Tibial artery (tissue), 4 donors: ENCODE data around the gene CADM2.

Experiments used
- DNase-seq, 2 donors: peaks; one replicate each; pipeline ENCODE4 v3.0.0-alpha.2; 2019
- H3K27ac ChIP-seq, 2 donors: fragments of 200-600 bp; sonication (generic) in 1 of 2; 1 replicate in 1 of 2; 2 replicates in 1 of 2; pipeline ENCODE4 v1.5.1; 2018 to 2019; ENCODE audit warnings: mild to moderate bottlenecking in 1 of 2
- H3K27me3 ChIP-seq, 2 donors: fragments of 200-600 bp; sonication (generic) in 1 of 2; one replicate each; pipeline versions ENCODE4 v1.5.1 to v1.6.0; 2016 to 2019
- H3K36me3 ChIP-seq, 3 donors: fragments of 200-600 bp; sonication (generic) in 2 of 3; one replicate each; pipeline ENCODE4 v1.5.1; 2016 to 2019; ENCODE audit warnings: mild to moderate bottlenecking in 2 of 3
- H3K4me1 ChIP-seq, 4 donors: fragments of 200-600 bp; sonication (generic) in 2 of 4; 1 replicate in 3 of 4; 2 replicates in 1 of 4; pipeline ENCODE4 v1.5.1; 2016 to 2019
- H3K4me3 ChIP-seq, 2 donors: fragments of 200-600 bp; sonication (generic) in 1 of 2; 1 replicate in 1 of 2; 2 replicates in 1 of 2; pipeline ENCODE4 v1.5.1; 2018 to 2019; ENCODE audit warnings: mild to moderate bottlenecking in 2 of 2
- H3K9me3 ChIP-seq, 3 donors: fragments of 200-600 bp; sonication (generic) in 1 of 3; one replicate each; pipeline ENCODE4 v1.5.1; 2016 to 2019
- intact Hi-C: fragments of 100-400 bp; cut with DNase I; formaldehyde crosslinking; loops from one replicate; pipeline ENCODE4 v1.15.0; 2023; ENCODE audit warnings: low total_unique reads
- TF ChIP-seq, protein P1 (sequence below), 2 experiments: fragments of 200-600 bp in 1 of 2; fragments of 450-650 bp in 1 of 2; IDR thresholded peaks; one replicate each; pipeline ENCODE4 v1.5.1; 2017 to 2019; ENCODE audit warnings: antibody characterized with exemption in 2 of 2, mild to moderate bottlenecking in 1 of 2, moderate library complexity in 1 of 2

CADM2 gene

DNA sequence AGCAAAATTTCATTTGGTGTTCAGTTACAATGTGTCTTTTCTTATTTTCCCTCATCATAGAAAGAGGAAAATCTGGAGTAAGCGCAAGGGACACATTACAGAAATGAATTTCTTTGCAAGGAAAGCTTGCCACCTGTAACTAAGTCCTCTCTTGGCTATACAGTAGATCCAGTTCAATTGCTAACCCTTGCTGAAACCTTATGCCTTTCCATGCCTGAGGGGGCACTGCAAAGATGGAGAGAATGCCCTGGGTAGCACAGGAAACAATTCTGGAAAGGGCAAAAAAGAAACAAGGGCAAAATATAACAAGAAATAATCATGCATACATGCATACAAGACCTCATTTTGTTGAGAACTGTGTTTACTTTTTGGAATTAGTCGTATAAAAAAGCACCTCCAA is 4.3 kb downstream of the CADM2 start:
- Histone ChIP-seq H3K9me3 (no peaks in the 10 kb centered on the region), H3K27me3 (peaks cover 0 to 33% of the 10 kb centered on the region in 2 donors), H3K27ac (no peak overlapping the region), H3K36me3 (no peaks in the 10 kb centered on the region), H3K4me3 (no peak overlapping the region), H3K4me1 (peaks cover 0 to 29% (median 15%) of the 10 kb centered on the region in 4 donors)
- intact Hi-C loops: no loop called here
- TF ChIP-seq, protein P1, sequence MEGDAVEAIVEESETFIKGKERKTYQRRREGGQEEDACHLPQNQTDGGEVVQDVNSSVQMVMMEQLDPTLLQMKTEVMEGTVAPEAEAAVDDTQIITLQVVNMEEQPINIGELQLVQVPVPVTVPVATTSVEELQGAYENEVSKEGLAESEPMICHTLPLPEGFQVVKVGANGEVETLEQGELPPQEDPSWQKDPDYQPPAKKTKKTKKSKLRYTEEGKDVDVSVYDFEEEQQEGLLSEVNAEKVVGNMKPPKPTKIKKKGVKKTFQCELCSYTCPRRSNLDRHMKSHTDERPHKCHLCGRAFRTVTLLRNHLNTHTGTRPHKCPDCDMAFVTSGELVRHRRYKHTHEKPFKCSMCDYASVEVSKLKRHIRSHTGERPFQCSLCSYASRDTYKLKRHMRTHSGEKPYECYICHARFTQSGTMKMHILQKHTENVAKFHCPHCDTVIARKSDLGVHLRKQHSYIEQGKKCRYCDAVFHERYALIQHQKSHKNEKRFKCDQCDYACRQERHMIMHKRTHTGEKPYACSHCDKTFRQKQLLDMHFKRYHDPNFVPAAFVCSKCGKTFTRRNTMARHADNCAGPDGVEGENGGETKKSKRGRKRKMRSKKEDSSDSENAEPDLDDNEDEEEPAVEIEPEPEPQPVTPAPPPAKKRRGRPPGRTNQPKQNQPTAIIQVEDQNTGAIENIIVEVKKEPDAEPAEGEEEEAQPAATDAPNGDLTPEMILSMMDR (IDR thresholded peaks at IDR 0.05): no peak
- DNase-seq: no peak

- TF ChIP-seq, protein P1 (IDR thresholded peaks at IDR 0.05): no peak
- DNase-seq: no peak
These were observed 6.4 kb downstream of the CADM2 start for GRCh38 chr3:84965141-84965540.

DNA sequence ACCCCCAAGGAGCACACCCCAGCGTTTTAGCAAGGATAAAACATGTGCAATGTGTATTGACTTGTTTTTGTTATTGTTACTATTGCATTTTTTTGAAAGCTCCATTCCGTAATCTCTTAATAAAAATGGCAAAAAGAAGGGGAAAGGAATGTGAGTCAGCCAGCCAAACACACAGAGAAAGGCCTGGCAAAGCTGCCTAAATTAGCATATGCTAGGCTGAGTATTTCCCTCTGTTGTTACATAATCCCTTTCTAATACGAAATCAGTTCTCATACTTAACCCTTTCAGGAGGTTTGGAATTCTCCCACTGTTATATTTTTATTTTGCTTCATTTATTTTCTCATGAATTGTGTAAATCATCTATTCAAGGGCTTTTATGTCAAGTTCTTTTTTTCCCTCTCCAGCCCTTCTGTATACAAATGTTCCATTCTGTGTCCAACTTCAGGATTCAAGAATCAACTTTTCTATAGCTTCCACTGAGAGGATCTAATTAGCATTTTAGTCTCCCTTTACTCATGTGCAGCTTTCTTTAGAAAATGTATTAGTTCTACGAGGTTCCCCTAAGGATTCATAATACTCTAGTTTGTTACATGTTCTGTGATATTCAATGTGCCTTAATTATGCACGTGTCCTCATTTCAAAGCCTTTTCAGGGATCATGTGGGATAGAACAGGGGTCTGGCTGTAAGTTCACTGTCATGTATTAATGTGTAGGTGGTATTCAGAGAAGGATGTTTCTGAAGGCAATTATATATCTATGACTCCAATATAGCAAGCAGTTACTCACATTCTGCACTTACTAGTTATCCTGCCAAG is 9.2 kb downstream of the CADM2 start:
- H3K27ac ChIP-seq: no peak overlapping the region
- no peak for DNase-seq

More at GRCh38 chr3:84965141-84965540, 6.4 kb downstream of the CADM2 start:
- intact Hi-C loops: no loop called here
- H3K4me1 ChIP-seq: peaks cover 0 to 12% (median 3%) of the 10 kb centered on the region in 4 donors
- H3K27me3 ChIP-seq: peaks cover 0 to 29% of the 10 kb centered on the region in 2 donors
- no peak overlapping the region for H3K4me3 ChIP-seq
- H3K9me3 ChIP-seq: no peaks in the 10 kb centered on the region
- no peak overlapping the region for H3K27ac ChIP-seq
- H3K36me3 ChIP-seq: no peaks in the 10 kb centered on the region

DNA sequence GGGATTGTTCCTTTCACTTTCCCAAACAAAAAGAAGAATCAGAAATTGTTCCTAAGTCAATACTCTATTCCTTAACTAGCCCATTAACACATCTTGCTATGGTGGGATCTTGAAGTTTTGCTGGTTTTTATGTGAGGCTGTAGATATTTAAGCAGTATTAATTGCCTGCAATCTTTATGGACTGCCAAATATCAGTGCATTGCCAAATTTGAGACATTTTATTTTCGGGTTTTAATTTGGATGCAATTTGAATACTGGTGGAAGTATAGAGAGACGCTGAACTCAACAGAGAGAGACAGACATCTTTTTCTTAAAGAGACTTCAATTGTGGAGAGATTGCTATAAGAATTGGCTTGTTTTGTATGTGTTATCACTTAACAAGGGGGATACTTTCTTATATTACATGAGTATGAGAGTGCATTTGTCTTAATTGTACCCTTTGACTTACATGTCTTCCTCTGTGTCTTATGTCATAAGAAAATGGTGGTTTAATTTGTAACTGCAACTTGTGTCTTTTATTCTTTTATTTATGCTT is 10.0 kb downstream of the CADM2 start:
- Histone ChIP-seq H3K27me3 (no peaks in the 10 kb centered on the region), H3K36me3 (no peaks in the 10 kb centered on the region), H3K4me3 (no peak overlapping the region), H3K27ac (no peak overlapping the region), H3K9me3 (no peaks in the 10 kb centered on the region), H3K4me1 (no peaks in the 10 kb centered on the region)
- TF ChIP-seq, protein P1 (IDR thresholded peaks at IDR 0.05): no peak
- intact Hi-C loops: no loop called here
- no peak for DNase-seq

More for the DNA sequence above, 9.2 kb downstream of the CADM2 start:
- Histone ChIP-seq H3K4me3 (no peak overlapping the region), H3K4me1 (no peaks in the 10 kb centered on the region), H3K36me3 (no peaks in the 10 kb centered on the region), H3K27me3 (peaks cover 0 to 4% of the 10 kb centered on the region in 2 donors), H3K9me3 (no peaks in the 10 kb centered on the region)
- TF ChIP-seq, protein P1 (IDR thresholded peaks at IDR 0.05): no peak
- intact Hi-C loops: no loop called here

GRCh38 chr3:84974347-84974746 is 15.6 kb downstream of the CADM2 start:
- Histone ChIP-seq H3K4me3 (no peak overlapping the region), H3K36me3 (no peaks in the 10 kb centered on the region), H3K27me3 (no peaks in the 10 kb centered on the region), H3K27ac (no peak overlapping the region), H3K9me3 (no peaks in the 10 kb centered on the region), H3K4me1 (no peaks in the 10 kb centered on the region)
- DNase-seq: no peak
- intact Hi-C loops: no loop called here
- TF ChIP-seq, protein P1 (IDR thresholded peaks at IDR 0.05): no peak
